MCF 10A (cell line): ENCODE results near the gene PAQR4. TPM values are rescaled to one million over a fixed set of nuclear protein-coding genes. Genes with fewer than 3 reads are reported as not detected.

ENCODE experiments used
- BruUV-seq: library from RNA; stranded (reverse); fragments of 400-500 nt; replicated peaks from 2 replicates; lab custom pipeline; 2021; lab: Mats Ljungman, UMichigan
- CTCF ChIA-PET: fragments of 300-600 bp; sonication (Branson Sonifier 250); formaldehyde crosslinking; extraction: SDS; loops from one replicate; lab custom pipeline; 2021; ENCODE audit warnings: antibody characterized with exemption, inconsistent platforms; lab: Yijun Ruan, JAX
- POLR2A ChIA-PET: fragments of 300-600, 350-650 bp; sonication (Branson Sonifier 250); formaldehyde crosslinking; extraction: SDS; loops from one replicate; lab custom pipeline; 2020; ENCODE audit warnings: antibody characterized with exemption, inconsistent platforms; lab: Yijun Ruan, JAX
- DNase-seq: peaks from one replicate; pipeline ENCODE4 v3.0.0-alpha.2; 2018; ENCODE audit not compliant: unreplicated experiment
- H3K27ac Mint-ChIP-seq: one replicate; pipeline ENCODE4 v1.8.0; 2022; ENCODE audit warnings: mild to moderate bottlenecking, low read depth, mixed read lengths; ENCODE audit not compliant: unreplicated experiment
- H3K27me3 Mint-ChIP-seq: one replicate; pipeline ENCODE4 v1.8.0; 2022; ENCODE audit warnings: mixed read lengths; ENCODE audit not compliant: insufficient read depth, unreplicated experiment
- H3K36me3 Mint-ChIP-seq: one replicate; pipeline ENCODE4 v1.8.0; 2022; ENCODE audit warnings: mild to moderate bottlenecking, moderate library complexity, mixed read lengths; ENCODE audit not compliant: insufficient read depth, unreplicated experiment
- H3K4me1 Mint-ChIP-seq: one replicate; pipeline ENCODE4 v1.8.0; 2022; ENCODE audit warnings: mixed read lengths; ENCODE audit not compliant: insufficient read depth, unreplicated experiment
- H3K4me3 Mint-ChIP-seq: one replicate; pipeline ENCODE4 v1.8.0; 2022; ENCODE audit warnings: mild to moderate bottlenecking, moderate library complexity, mixed read lengths; ENCODE audit not compliant: unreplicated experiment
- H3K9me3 Mint-ChIP-seq: one replicate; pipeline ENCODE4 v1.8.0; 2022; ENCODE audit warnings: mixed read lengths; ENCODE audit not compliant: unreplicated experiment
- intact Hi-C: fragments of 100-400 bp; cut with micrococcal nuclease; formaldehyde crosslinking; loops from 2 replicates; pipeline ENCODE4 v1.14.1; 2022
- total RNA-seq: library from RNA; stranded (reverse); gene quantifications from 2 replicates; pipeline ENCODE4 v1.2.3, GENCODE V29; 2022
- TF ChIP-seq, protein P1 (sequence below): fragments of 200-600 bp; IDR thresholded peaks from one replicate; pipeline ENCODE4 v1.8.0; 2022; ENCODE audit warnings: antibody characterized with exemption, mild to moderate bottlenecking; ENCODE audit not compliant: unreplicated experiment

The PAQR4 gene
- total RNA-seq, 1 experiment from 2014 or later: 7.9 TPM

DNA sequence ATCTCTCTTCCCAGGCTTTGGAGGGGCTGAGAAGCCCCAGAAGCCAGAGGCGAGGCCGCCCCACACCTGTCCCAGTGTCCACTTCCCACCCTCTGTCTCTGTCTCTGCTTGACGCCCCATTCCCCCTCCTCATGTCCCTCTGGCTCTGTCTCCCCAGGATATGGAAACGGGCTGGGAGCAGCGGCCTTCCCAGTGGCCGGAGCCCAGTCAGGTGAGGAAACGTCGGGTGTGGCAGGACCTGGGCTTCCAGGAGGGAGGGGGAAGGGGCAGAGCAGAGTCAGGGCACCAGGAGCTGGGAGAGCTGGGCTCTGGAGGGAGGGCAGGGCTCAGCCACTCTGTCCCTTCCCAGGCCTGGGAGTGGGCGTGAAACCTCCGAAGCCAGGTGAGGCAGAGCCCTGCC is 21.7 kb downstream of the PAQR4 start:
- Mint-ChIP-seq H3K27me3 (no peaks in the 10 kb centered on the region), H3K9me3 (no peaks in the 10 kb centered on the region), H3K36me3 (no peaks in the 10 kb centered on the region), H3K27ac (no peak overlapping the region), H3K4me1 (peaks cover 6% of the 10 kb centered on the region), H3K4me3 (no peak overlapping the region)
- peak; percentile 56 for DNase-seq
- intact Hi-C loops: no loop called here
- CTCF ChIA-PET: interaction anchor here (0.7 to 0.9 kb wide), 2 partner anchors 13 to 58 kb away, joined by 3 to 7 read pairs; no protein-coding TSS in a partner anchor
- TF ChIP-seq, protein P1, sequence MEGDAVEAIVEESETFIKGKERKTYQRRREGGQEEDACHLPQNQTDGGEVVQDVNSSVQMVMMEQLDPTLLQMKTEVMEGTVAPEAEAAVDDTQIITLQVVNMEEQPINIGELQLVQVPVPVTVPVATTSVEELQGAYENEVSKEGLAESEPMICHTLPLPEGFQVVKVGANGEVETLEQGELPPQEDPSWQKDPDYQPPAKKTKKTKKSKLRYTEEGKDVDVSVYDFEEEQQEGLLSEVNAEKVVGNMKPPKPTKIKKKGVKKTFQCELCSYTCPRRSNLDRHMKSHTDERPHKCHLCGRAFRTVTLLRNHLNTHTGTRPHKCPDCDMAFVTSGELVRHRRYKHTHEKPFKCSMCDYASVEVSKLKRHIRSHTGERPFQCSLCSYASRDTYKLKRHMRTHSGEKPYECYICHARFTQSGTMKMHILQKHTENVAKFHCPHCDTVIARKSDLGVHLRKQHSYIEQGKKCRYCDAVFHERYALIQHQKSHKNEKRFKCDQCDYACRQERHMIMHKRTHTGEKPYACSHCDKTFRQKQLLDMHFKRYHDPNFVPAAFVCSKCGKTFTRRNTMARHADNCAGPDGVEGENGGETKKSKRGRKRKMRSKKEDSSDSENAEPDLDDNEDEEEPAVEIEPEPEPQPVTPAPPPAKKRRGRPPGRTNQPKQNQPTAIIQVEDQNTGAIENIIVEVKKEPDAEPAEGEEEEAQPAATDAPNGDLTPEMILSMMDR: no peak
- no TSS peak for BruUV-seq
- POLR2A ChIA-PET: interaction anchor here (1.2 to 2.4 kb wide), 3 partner anchors 13 to 30 kb away, joined by 4 to 12 read pairs (median 5); partner anchors contain the start of gene TNFRSF12A

DNA sequence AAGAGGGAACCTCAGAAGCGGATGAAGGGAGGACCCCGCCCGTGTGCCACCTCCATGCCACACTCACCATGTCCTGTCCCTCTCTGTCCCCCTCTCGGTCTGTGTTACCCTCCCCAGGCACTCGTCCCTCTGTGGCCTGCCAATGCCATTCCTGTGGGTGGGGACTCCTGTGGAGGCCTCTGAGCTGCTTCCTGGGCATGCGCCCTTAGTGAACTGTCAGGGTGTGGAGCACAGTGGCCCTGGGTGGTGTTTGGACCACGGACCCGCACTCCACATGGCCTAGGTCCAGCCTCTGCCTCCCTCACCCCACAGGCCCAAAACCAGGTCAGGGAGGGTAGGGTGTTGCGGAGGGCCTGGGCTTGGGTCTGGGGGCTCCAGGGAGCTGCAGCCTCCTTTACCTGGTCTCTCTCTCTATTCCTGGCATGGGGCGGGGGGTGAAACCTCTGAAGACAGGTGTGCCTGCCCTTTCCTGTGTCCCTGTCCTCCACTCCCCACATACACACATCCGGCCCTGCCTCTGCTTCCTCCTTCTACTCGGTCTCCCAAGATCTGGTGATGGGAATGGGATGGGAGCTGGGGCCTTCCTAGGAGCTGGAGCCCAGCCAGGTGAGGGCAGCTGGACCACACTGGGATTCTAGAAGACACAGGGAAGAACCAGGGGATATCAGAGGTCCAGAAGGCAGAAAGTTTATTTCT is 22.6 kb downstream of the PAQR4 start:
- Mint-ChIP-seq H3K36me3 (no peaks in the 10 kb centered on the region), H3K9me3 (no peaks in the 10 kb centered on the region), H3K27me3 (no peaks in the 10 kb centered on the region), H3K4me1 (peaks cover 6% of the 10 kb centered on the region), H3K4me3 (no peak overlapping the region), H3K27ac (no peak overlapping the region)
- peak; percentile 6 for DNase-seq
- intact Hi-C loops: no loop called here
- POLR2A ChIA-PET: interaction anchor here (1.2 to 2.4 kb wide), 3 partner anchors 12 to 29 kb away, joined by 4 to 12 read pairs (median 5); partner anchors contain the start of gene TNFRSF12A
- TF ChIP-seq, protein P1: no peak
- BruUV-seq: no TSS peak
- CTCF ChIA-PET: interaction anchor here (0.6 to 0.7 kb wide), 3 partner anchors 40 to 1236 kb away, joined by 3 to 6 read pairs (median 6); no protein-coding TSS in a partner anchor

DNA sequence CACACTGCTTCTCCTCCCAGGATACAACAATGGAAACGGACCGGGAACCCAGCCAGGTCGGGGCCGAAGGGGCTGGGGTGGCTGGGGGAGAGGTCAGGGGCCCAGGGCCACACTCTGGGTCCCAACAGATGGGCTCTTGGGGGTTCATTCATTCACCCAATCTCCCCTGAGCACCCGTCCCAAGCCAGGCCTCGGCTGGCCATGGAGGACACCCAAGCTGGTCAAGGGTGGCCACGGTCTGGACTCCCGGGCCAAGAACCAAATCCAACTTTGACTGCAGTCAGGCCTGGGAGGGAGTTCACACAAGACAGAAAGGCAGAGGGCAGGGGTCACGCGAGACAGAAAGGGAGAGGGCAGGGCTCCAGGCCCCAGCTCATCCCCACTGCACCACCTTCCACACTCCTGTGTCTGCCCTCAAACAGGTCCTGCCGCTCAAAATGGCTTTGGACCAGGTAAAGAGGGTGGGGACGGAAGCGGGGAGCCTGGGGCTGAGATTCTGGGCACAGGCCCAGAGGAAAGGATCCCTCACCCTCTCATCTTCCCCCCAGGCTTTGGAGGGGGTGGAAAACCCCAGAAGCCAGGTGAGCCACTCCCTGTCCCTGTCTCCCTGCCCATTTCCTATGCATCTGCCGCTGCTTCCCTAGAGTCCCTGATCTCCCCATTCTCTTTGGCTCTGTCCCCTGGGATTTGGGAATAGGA is 23.4 kb downstream of the PAQR4 start:
- Mint-ChIP-seq H3K9me3 (no peaks in the 10 kb centered on the region), H3K27me3 (no peaks in the 10 kb centered on the region), H3K4me3 (no peak overlapping the region), H3K36me3 (no peaks in the 10 kb centered on the region), H3K27ac (no peak overlapping the region), H3K4me1 (peaks cover 6% of the 10 kb centered on the region)
- peak; percentile 83 for DNase-seq
- BruUV-seq: no TSS peak
- CTCF ChIA-PET: interaction anchor here (0.6 to 0.7 kb wide), 3 partner anchors 11 to 1236 kb away, joined by 5 to 6 read pairs (median 6); no protein-coding TSS in a partner anchor
- TF ChIP-seq, protein P1: no peak
- POLR2A ChIA-PET: interaction anchor here (1.5 to 2.4 kb wide), 2 partner anchors 11 to 28 kb away, joined by 4 to 12 read pairs; partner anchors contain the start of gene TNFRSF12A
- intact Hi-C loops: no loop called here

DNA sequence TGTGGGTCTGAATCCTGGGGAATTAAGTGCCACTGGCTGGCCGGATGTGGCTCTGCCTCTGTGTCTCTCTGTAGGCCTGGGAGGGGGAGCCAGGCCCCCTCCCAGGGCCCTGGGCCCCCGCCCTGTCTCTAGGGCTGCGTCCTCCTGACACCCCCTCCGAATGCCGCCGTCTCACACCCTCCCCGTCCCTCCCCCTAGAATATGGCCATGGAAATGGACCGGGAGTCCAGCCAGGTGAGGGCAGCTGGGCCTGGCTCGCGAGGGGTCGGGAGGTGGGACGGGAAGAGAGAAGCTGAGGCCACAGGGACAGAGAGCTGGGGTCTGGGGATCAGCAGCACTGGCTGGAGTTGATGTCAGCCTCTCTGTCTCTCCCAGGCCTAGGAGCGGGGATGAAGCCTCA is 27.1 kb downstream of the PAQR4 start:
- TF ChIP-seq, protein P1: no peak
- intact Hi-C loops: no loop called here
- H3K27ac Mint-ChIP-seq: no peak overlapping the region
- H3K9me3 Mint-ChIP-seq: no peaks in the 10 kb centered on the region
- H3K4me1 Mint-ChIP-seq: peaks cover 6% of the 10 kb centered on the region
- no peak for DNase-seq
- no peaks in the 10 kb centered on the region for H3K27me3 Mint-ChIP-seq
- POLR2A ChIA-PET: interaction anchor here (1.4 kb wide), 1 partner anchor 24 kb away, joined by 4 read pairs; the partner anchor contains the start of gene TNFRSF12A
- CTCF ChIA-PET: interaction anchor here (0.7 to 1.5 kb wide), 4 partner anchors 11 to 60 kb away, joined by 3 to 5 read pairs (median 3); no protein-coding TSS in a partner anchor
- H3K4me3 Mint-ChIP-seq: no peak overlapping the region
- no peaks in the 10 kb centered on the region for H3K36me3 Mint-ChIP-seq
- no TSS peak for BruUV-seq
